Activated CD4-positive, CD25-positive, alpha-beta regulatory T cell treated with anti-CD3 and anti-CD28 coated beads, Interleukin-2, amount 50 U/mL, for 72 hours (primary cell): Measurements from ENCODE around the gene KANK2.
"Not testable (repeated sequence)": the region's sequence is repeated elsewhere in the genome, so short reads cannot be mapped to it uniquely, and the experiment has no call there.

Source experiments
- DNase-seq: peaks from one replicate; pipeline ENCODE4 v3.0.0; 2021

Gene KANK2

GRCh38 chr19:11137542-11138384, 59.6 kb downstream of the KANK2 start:
- peak; percentile 49 for DNase-seq

GRCh38 chr19:11136400-11137101, 60.8 kb downstream of the KANK2 start:
- no peak for DNase-seq

- no peak for DNase-seq
Measured at GRCh38 chr19:11131471-11131870, 65.9 kb downstream of the KANK2 start.

- peak; percentile 77 for DNase-seq
Measured at GRCh38 chr19:11130824-11131455, 66.4 kb downstream of the KANK2 start.

GRCh38 chr19:11127905-11128304, 69.4 kb downstream of the KANK2 start:
- DNase-seq = no peak

GRCh38 chr19:11125994-11126685, 71.2 kb downstream of the KANK2 start:
- peak; percentile 76 for DNase-seq

GRCh38 chr19:11124157-11124556, 73.2 kb downstream of the KANK2 start:
- DNase-seq = not testable (repeated sequence)

GRCh38 chr19:11123114-11123513, 74.2 kb downstream of the KANK2 start:
- DNase-seq = no peak

- not testable (repeated sequence) for DNase-seq
Measured at GRCh38 chr19:11121963-11122362, 75.4 kb downstream of the KANK2 start.

- DNase-seq = no peak
Measured at GRCh38 chr19:11116507-11116906, 80.8 kb downstream of the KANK2 start.

GRCh38 chr19:11115895-11116446, 81.4 kb downstream of the KANK2 start:
- DNase-seq = no peak

- no peak for DNase-seq
Measured at GRCh38 chr19:11115042-11115441, 82.3 kb downstream of the KANK2 start.
